ENCODE measurements around the gene SSR4. TPM values are rescaled to one million over a fixed set of nuclear protein-coding genes. Genes with fewer than 3 reads are reported as not detected.

The SSR4 gene
- total and polyA plus RNA-seq, 12 donors = 94.1 to 551 (median 147) TPM

DNA sequence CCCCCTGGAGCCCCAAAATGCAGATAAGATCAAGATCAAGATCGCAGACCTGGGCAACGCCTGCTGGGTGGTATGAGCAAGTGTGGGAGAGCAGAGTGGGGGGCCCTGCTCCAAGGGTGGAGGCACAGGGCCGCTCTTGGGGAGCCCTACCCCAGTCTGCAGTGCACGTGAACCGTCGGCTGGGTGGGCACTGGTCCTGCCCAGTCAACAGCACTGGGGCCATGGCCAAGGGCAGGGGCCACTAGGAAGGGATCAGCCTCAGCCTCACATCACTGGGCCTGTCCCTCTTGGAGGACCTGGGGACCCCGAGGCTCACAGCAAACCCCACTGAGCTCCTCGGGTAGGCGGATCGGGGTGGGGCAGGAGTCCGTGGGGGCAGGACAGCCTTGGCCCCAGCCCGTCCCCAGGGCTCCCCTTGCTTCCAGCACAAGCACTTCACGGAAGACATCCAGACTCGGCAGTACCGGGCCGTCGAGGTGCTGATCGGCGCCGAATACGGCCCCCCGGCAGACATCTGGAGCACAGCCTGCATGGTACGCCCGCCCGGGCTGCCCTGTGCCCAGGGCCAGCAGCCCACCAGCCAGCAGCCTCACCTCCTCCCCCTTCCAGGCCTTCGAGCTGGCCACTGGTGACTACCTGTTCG, 10.0 kb upstream of the SSR4 start:
- 91 to 93% methylated on average over 23 to 27 of the region's 27 CpGs for WGBS, 2 donors
- TF ChIP-seq, protein P1, sequence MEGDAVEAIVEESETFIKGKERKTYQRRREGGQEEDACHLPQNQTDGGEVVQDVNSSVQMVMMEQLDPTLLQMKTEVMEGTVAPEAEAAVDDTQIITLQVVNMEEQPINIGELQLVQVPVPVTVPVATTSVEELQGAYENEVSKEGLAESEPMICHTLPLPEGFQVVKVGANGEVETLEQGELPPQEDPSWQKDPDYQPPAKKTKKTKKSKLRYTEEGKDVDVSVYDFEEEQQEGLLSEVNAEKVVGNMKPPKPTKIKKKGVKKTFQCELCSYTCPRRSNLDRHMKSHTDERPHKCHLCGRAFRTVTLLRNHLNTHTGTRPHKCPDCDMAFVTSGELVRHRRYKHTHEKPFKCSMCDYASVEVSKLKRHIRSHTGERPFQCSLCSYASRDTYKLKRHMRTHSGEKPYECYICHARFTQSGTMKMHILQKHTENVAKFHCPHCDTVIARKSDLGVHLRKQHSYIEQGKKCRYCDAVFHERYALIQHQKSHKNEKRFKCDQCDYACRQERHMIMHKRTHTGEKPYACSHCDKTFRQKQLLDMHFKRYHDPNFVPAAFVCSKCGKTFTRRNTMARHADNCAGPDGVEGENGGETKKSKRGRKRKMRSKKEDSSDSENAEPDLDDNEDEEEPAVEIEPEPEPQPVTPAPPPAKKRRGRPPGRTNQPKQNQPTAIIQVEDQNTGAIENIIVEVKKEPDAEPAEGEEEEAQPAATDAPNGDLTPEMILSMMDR (IDR thresholded peaks at IDR 0.05) = no peak
- no peak for ATAC-seq
- H3K36me3 ChIP-seq = peaks cover 0 to 56% (median 0%) of the 10 kb centered on the region in 9 donors
- DNase-seq = no peak
- intact Hi-C loops (cut with DNase I) = no loop called here
- no peak overlapping the region for H3K4me3 ChIP-seq
- H3K9me3 ChIP-seq = no peaks in the 10 kb centered on the region
- peaks cover 0 to 24% (median 0%) of the 10 kb centered on the region in 7 donors for H3K27me3 ChIP-seq
- H3K4me1 ChIP-seq = peaks cover 0 to 31% (median 6%) of the 10 kb centered on the region in 9 donors
- H3K27ac ChIP-seq = no peak overlapping the region

DNA sequence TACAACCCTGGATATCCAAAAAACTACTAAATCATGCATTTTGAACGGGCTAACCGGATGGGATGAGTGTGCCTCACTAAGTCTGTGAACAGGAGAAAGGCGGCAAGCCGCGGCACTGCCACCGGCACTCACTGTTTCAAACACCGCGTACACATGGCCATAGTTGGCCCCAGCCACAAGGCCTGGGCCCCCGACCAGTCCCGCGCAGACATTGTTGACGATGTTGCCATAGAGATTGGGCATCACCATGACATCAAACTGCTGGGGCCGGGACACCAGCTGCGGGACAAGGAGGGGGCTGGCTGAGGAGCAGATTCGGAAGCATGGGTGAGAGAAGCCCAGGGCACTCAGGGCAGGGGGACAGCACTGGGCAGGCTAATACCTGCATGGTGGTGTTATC, 7.8 kb upstream of the SSR4 start:
- DNase-seq (no peak), ATAC-seq (no peak)
- Histone ChIP-seq H3K9me3 (no peaks in the 10 kb centered on the region), H3K27ac (no peak overlapping the region), H3K4me1 (peaks cover 0 to 17% (median 3%) of the 10 kb centered on the region in 9 donors), H3K4me3 (no peak overlapping the region), H3K27me3 (peaks cover 0 to 11% (median 0%) of the 10 kb centered on the region in 7 donors), H3K36me3 (peaks cover 0 to 68% (median 0%) of the 10 kb centered on the region in 9 donors)
- TF ChIP-seq, protein P1 (IDR thresholded peaks at IDR 0.05) = no peak
- WGBS, 2 donors = 80 to 82% methylated on average over 6 to 15 of the region's 15 CpGs
- intact Hi-C loops (cut with DNase I) = no loop called here

DNA sequence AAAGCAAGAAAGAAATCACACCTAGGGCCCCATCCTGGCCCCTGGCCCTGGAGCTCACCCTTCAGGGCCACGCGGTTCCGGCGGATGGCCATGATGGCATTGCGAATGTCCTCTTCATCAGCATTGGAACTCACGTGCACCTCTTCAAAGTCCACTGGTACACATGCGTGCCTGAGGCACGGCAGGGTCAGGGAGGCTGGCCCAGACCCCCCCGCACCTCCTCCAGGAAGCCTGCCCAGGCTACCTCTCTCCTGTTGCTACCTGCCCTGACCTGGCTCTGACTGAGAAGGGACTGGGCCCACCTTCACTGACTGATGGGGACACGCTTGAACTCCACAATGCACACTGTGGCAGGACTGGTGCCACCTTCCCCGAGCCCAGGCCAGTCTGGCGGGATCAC, 4.8 kb upstream of the SSR4 start:
- DNase-seq (no peak), ATAC-seq (no peak)
- H3K27me3 ChIP-seq = no peaks in the 10 kb centered on the region
- 94 to 96% methylated on average over 12 of the region's 12 CpGs for WGBS, 2 donors
- H3K9me3 ChIP-seq = peaks cover 0 to 9% (median 0%) of the 10 kb centered on the region in 11 donors
- intact Hi-C loops (cut with DNase I) = loop anchor here in 4 of 10 donors (10.0 kb wide), 2 partner anchors 135 to 155 kb away; partner anchors contain the start of genes ARHGAP4 (in 3 of the 4) and RENBP (in 1 of the 4)
- peaks cover 0 to 28% (median 16%) of the 10 kb centered on the region in 9 donors for H3K4me1 ChIP-seq
- TF ChIP-seq, protein P1 (IDR thresholded peaks at IDR 0.05) = no peak
- H3K27ac ChIP-seq = no peak overlapping the region
- H3K4me3 ChIP-seq = no peak overlapping the region
- H3K36me3 ChIP-seq = peaks cover 0 to 59% (median 0%) of the 10 kb centered on the region in 9 donors

DNA sequence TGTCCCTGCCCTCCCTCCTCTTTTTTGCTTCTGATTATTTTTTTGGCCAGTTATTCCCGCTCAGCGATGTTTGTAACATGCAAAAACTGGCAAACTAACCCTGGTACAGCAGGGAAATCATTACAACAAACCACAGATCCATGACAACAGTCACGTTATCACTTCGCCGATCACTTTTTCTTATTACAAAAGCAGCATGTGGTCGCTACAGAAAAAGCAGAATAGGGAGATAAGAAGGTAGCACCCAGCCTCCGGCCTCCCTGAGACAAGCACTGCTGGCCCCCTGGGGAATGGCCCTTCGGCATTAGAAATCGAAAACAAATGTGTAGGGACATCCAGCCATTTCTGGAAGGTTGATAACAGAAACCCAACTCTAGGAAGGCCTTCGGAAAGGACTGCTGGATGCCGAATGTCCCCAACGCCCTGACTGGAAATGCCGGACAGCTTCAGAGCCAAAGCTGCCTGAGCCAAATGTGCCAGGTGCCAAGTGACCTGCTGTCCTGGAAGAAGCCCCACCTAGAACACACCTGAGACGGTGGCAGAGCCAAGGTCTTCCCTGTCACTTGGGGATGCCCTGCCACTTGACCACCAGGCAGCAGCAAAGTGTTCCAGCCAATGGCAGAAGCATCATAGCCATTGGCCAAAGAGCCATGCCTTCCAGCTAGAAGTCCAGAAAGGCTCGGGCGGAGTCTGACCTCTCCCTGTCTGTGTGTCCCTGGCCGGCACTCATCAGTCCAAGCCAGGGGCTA, 3.2 kb upstream of the SSR4 start:
- no peak overlapping the region for H3K27ac ChIP-seq
- TF ChIP-seq, protein P1 (IDR thresholded peaks at IDR 0.05) = no peak
- no peak for DNase-seq
- no peak overlapping the region for H3K4me3 ChIP-seq
- 77 to 82% methylated on average over 17 of the region's 17 CpGs for WGBS, 2 donors
- no peak for ATAC-seq
- H3K9me3 ChIP-seq = peaks cover 0 to 13% (median 0%) of the 10 kb centered on the region in 11 donors
- peaks cover 0 to 47% (median 0%) of the 10 kb centered on the region in 9 donors for H3K36me3 ChIP-seq
- no peaks in the 10 kb centered on the region for H3K27me3 ChIP-seq
- H3K4me1 ChIP-seq = peaks cover 0 to 41% (median 24%) of the 10 kb centered on the region in 9 donors
- intact Hi-C loops (cut with DNase I) = loop anchor here in 4 of 10 donors (10.0 kb wide), 2 partner anchors 134 to 154 kb away; partner anchors contain the start of genes ARHGAP4 (in 3 of the 4) and RENBP (in 1 of the 4)

All from heart right ventricle (tissue), 16 donors.